Smooth muscle cell (in vitro differentiated cells): Measurements from ENCODE around the gene SPOCD1. TPM values are rescaled to one million over a fixed set of nuclear protein-coding genes. Genes with fewer than 3 reads are reported as not detected.

ENCODE experiments used
- DNase-seq: peaks from one replicate; lab custom pipeline; 2025; ENCODE audit not compliant: unreplicated experiment; lab: John Stamatoyannopoulos, UW
- H2AFZ ChIP-seq: fragments of 200-600 bp; sonication (generic); 2 replicates; pipeline ENCODE4 v1.6.0; 2016; ENCODE audit warnings: antibody characterized with exemption, low read depth, mild to moderate bottlenecking
- H3F3A ChIP-seq: fragments of 200-600 bp; sonication (generic); 2 replicates; pipeline ENCODE4 v1.6.0; 2017; ENCODE audit warnings: antibody characterized with exemption, low read depth
- H3K27ac ChIP-seq: fragments of 200-600 bp; sonication (generic); 2 replicates; pipeline ENCODE4 v1.5.1; 2016; ENCODE audit warnings: low read depth, mild to moderate bottlenecking
- H3K27me3 ChIP-seq: fragments of 200-600 bp; sonication (generic); 2 replicates; pipeline ENCODE4 v1.6.1; 2016; ENCODE audit warnings: low read depth, mild to moderate bottlenecking
- H3K36me3 ChIP-seq: fragments of 200-600 bp; sonication (generic); 2 replicates; pipeline ENCODE4 v1.5.1; 2016; ENCODE audit warnings: low read depth
- H3K4me1 ChIP-seq: fragments of 200-600 bp; sonication (generic); 2 replicates; pipeline ENCODE4 v1.5.1; 2016; ENCODE audit warnings: low read depth
- H3K4me2 ChIP-seq: fragments of 200-600 bp; sonication (generic); 2 replicates; pipeline ENCODE4 v1.6.0; 2016; ENCODE audit warnings: mild to moderate bottlenecking
- H3K4me3 ChIP-seq: fragments of 200-600 bp; sonication (generic); 2 replicates; pipeline ENCODE4 v1.5.1; 2016; ENCODE audit warnings: mild to moderate bottlenecking
- H3K79me2 ChIP-seq: fragments of 200-600 bp; sonication (generic); 2 replicates; pipeline ENCODE4 v1.6.0; 2016; ENCODE audit warnings: low read depth, mild to moderate bottlenecking
- H3K9ac ChIP-seq: fragments of 200-600 bp; sonication (generic); 2 replicates; pipeline ENCODE4 v1.6.0; 2016; ENCODE audit warnings: low read depth
- H3K9me3 ChIP-seq: fragments of 200-600 bp; sonication (generic); replicated peaks from 2 replicates; pipeline ENCODE4 v1.5.1; 2016; ENCODE audit warnings: low read depth
- H4K20me1 ChIP-seq: fragments of 200-600 bp; sonication (generic); 2 replicates; pipeline ENCODE4 v1.6.0; 2016; ENCODE audit warnings: low read depth
- CTCF ChIP-seq: fragments of 200-600 bp; sonication (generic); IDR thresholded peaks from 2 replicates; pipeline ENCODE4 v1.5.1; 2017; ENCODE audit warnings: borderline replicate concordance, mild to moderate bottlenecking, antibody characterized with exemption; ENCODE audit not compliant: insufficient read depth, poor library complexity, severe bottlenecking
- WGBS: methylation state at CpG from one replicate; pipeline ENCODE4 v1.1.7; 2016; ENCODE audit warnings: low lambda C conversion rate; 5-methylcytosine and 5-hydroxymethylcytosine counted together
- polyA plus RNA-seq: library from polyadenylated mRNA; unstranded; fragments of >200 nt; fragmentation: Nextera tagmentation; extraction: Ambion mirVana; gene quantifications from 2 replicates; pipeline ENCODE4 v1.2.1, GENCODE V29; 2016
- total RNA-seq: library from RNA; depleted of rRNA; stranded (reverse); fragments of >200 nt; gene quantifications from 2 replicates; pipeline ENCODE4 v1.2.3, GENCODE V29; 2014

Gene SPOCD1
- total and polyA plus RNA-seq, 2 experiments from 2014 or later, result 39.5 to 45.3 TPM

GRCh38 chr1:31747304-31747703 lies 68.5 kb downstream of the SPOCD1 start:
- Histone ChIP-seq H3K27me3 (no peaks in the 10 kb centered on the region), H3K9me3 (no peaks in the 10 kb centered on the region), H3K36me3 (no peaks in the 10 kb centered on the region), H4K20me1 (peaks cover 29% of the 10 kb centered on the region), H2AFZ (no peak overlapping the region), H3K27ac (no peak overlapping the region), H3K4me2 (no peak overlapping the region), H3K9ac (no peak overlapping the region), H3K4me3 (no peak overlapping the region), H3K79me2 (no peaks in the 10 kb centered on the region), H3F3A (peaks cover 2% of the 10 kb centered on the region), H3K4me1 (peaks cover 20% of the 10 kb centered on the region)
- no peak for DNase-seq
- WGBS, result 90% methylated on average over 1 of the region's 1 CpG
- no peak for TF ChIP-seq CTCF

DNA sequence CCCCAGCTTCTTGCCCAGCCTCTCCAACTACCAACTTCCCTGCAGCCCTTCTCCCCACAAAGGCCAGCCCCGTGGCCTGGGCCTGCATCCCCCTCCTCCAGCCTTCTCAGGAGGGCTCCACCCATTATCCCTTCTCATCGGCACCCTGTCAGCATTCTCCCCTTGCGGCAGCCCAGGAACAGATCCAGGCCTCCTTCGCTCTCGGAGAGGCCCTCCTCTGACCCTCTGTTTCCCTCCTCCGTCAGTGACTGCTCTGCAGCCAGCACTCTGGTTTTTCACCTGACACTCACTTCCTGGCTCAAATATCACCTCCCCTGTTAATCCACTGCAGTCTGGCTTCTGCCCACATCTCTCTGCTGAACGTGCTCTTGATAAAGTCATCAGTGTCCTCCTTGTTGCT lies 69.1 kb downstream of the SPOCD1 start:
- Histone ChIP-seq H3K4me2 (no peak overlapping the region), H4K20me1 (peaks cover 25% of the 10 kb centered on the region), H3K9ac (no peak overlapping the region), H3K4me1 (peaks cover 20% of the 10 kb centered on the region), H3K36me3 (no peaks in the 10 kb centered on the region), H3K4me3 (no peak overlapping the region), H3F3A (peaks cover 2% of the 10 kb centered on the region), H3K27me3 (no peaks in the 10 kb centered on the region), H3K9me3 (no peaks in the 10 kb centered on the region), H3K79me2 (no peaks in the 10 kb centered on the region), H2AFZ (no peak overlapping the region), H3K27ac (no peak overlapping the region)
- 52% methylated on average over 7 of the region's 7 CpGs for WGBS
- no peak for DNase-seq
- TF ChIP-seq CTCF, result no peak

DNA sequence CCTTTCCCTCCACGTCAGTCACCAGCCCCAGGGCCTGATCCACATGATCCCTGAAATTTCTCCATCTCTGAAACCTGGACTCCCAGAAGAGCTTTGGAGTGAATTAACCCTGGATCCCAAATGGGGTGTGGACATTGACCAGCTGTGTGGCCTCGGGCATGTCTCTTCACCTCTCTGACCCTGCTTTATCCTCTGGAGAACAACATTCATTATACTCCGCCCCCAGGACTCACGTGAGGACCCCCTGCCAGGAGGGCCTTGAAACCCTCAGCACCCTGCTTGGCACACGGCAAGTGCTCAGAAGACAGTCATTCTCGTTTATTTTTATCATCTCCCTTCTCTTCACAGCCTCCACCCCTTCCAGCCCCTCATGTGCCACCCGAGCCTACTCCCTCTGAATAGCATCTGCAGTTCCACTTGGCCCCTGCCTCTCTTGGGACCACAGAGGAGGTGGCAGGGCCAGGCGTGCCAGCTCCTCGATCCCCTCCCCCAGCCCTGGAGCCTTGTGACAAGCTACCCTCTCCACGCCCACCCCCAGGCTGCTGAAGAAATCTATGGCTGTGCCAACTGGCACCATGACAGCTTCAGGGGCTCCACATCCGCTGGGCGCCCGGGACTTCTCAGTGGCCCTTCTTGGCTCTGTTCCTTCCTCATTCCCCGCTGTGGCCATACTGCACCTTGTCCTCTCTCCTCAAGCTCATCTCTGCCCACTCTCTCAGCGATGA lies 69.7 kb downstream of the SPOCD1 start:
- Histone ChIP-seq H2AFZ (no peak overlapping the region), H3K4me2 (no peak overlapping the region), H3K4me3 (no peak overlapping the region), H3K4me1 (peaks cover 16% of the 10 kb centered on the region), H3K9ac (no peak overlapping the region), H3K79me2 (no peaks in the 10 kb centered on the region), H3F3A (no peaks in the 10 kb centered on the region), H4K20me1 (peaks cover 23% of the 10 kb centered on the region), H3K36me3 (no peaks in the 10 kb centered on the region), H3K9me3 (no peaks in the 10 kb centered on the region), H3K27ac (no peak overlapping the region), H3K27me3 (no peaks in the 10 kb centered on the region)
- no peak for TF ChIP-seq CTCF
- DNase-seq, result no peak
- WGBS, result 92% methylated on average over 14 of the region's 15 CpGs
